ENCODE data around the gene ITPKC. TPM values are rescaled to one million over a fixed set of nuclear protein-coding genes. Genes with fewer than 3 reads are reported as not detected.

ITPKC gene
- total RNA-seq, 1 experiment from 2014 or later = 4.1 TPM

- DNase-seq (ENCODE audit: low read depth) = no peak
Observed at GRCh38 chr19:40690050-40690692, 26.7 kb upstream of the ITPKC start, which contains the start of gene NUMBL. NUMBL (minus strand) TSS chr19:40690651; CDS start chr19:40690483, 168 bp downstream.

- DNase-seq (ENCODE audit: low read depth) = peak; percentile 89
Observed at GRCh38 chr19:40690693-40691420, 26.1 kb upstream of the ITPKC start.

GRCh38 chr19:40691421-40692211 lies 25.3 kb upstream of the ITPKC start:
- no peak for DNase-seq (ENCODE audit: low read depth)

GRCh38 chr19:40692212-40692551 lies 24.7 kb upstream of the ITPKC start:
- no peak for DNase-seq (ENCODE audit: low read depth)

GRCh38 chr19:40693150-40693788 lies 23.6 kb upstream of the ITPKC start:
- DNase-seq (ENCODE audit: low read depth) = no peak

- no peak for DNase-seq (ENCODE audit: low read depth)
Observed at GRCh38 chr19:40693896-40694295, 23.0 kb upstream of the ITPKC start.

GRCh38 chr19:40695881-40696280 lies 21.0 kb upstream of the ITPKC start:
- DNase-seq (ENCODE audit: low read depth) = no peak

GRCh38 chr19:40697007-40697406 lies 19.9 kb upstream of the ITPKC start:
- no peak for DNase-seq (ENCODE audit: low read depth)

GRCh38 chr19:40700083-40700482 lies 16.8 kb upstream of the ITPKC start:
- DNase-seq (ENCODE audit: low read depth) = no peak

GRCh38 chr19:40701758-40702157 lies 15.2 kb upstream of the ITPKC start:
- DNase-seq (ENCODE audit: low read depth) = no peak

GRCh38 chr19:40702337-40703012 lies 14.4 kb upstream of the ITPKC start:
- no peak for DNase-seq (ENCODE audit: low read depth)

GRCh38 chr19:40703029-40703755 lies 13.7 kb upstream of the ITPKC start:
- DNase-seq (ENCODE audit: low read depth) = no peak

- DNase-seq (ENCODE audit: low read depth) = no peak
Observed at GRCh38 chr19:40704491-40705361, 12.2 kb upstream of the ITPKC start.

- no peak for DNase-seq (ENCODE audit: low read depth)
Observed at GRCh38 chr19:40705362-40705651, 11.6 kb upstream of the ITPKC start.

GRCh38 chr19:40705950-40706619 lies 10.8 kb upstream of the ITPKC start:
- no peak for DNase-seq (ENCODE audit: low read depth)

GRCh38 chr19:40707615-40708014 lies 9.3 kb upstream of the ITPKC start:
- DNase-seq (ENCODE audit: low read depth) = no peak

GRCh38 chr19:40709817-40710216 lies 7.1 kb upstream of the ITPKC start:
- DNase-seq (ENCODE audit: low read depth) = no peak

- DNase-seq (ENCODE audit: low read depth) = no peak
Observed at GRCh38 chr19:40713939-40714338, 3.0 kb upstream of the ITPKC start.

- peak; percentile 89 for DNase-seq (ENCODE audit: low read depth)
Observed at GRCh38 chr19:40714441-40715299, 2.2 kb upstream of the ITPKC start.

All from RPMI7951 (cell line).